ENCODE results near the gene SP100.

The SP100 gene

DNA sequence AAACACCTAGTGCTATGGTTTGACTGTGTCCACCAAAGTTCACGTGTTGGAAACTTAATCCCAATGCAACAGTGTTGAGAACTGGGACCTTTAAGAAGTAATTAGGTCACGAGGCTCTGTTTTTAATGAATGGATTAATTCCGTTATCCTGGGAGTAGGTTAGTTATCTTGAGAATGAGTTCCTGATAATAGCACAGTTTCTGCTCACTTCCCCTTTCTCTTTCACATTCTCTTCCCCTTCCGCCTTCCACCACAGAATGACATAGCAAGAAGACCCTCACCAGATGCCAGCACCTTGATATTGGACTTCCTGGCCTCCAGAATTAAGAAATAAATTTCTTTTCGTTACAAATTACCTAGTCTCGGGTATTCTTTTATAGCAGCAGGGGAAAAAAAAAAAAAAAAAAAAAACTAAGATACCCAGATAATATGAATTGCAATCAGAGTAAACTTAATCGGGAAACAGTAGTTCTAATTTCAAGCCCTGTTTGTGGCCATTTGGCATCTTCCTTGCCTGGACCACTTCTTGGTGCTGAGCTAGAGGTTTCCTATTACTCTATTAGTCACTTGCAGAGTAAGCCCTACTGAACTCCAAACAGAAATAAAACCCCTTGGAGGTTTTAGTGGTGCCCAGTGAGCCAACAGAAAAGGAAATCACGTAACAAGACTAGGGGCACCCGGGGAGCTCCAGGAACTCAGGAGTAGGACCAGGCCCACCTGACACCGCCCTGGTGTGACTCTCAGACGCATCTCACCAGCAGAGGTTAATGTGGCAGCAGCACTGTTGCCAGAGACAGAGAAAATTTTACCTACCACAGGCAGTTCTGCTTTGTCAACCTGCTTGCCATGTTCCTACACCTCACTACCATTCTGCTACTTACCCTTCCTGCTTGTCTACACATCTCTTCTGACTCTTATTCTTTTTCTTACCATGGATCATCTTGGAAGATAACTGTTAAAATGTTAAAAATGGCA is 149.1 kb downstream of the SP100 start:
- no peak for DNase-seq

- DNase-seq: no peak
Measured at GRCh38 chr2:230569298-230569697, 153.3 kb downstream of the SP100 start.

GRCh38 chr2:230570987-230571386 is 155.0 kb downstream of the SP100 start:
- DNase-seq: no peak

DNA sequence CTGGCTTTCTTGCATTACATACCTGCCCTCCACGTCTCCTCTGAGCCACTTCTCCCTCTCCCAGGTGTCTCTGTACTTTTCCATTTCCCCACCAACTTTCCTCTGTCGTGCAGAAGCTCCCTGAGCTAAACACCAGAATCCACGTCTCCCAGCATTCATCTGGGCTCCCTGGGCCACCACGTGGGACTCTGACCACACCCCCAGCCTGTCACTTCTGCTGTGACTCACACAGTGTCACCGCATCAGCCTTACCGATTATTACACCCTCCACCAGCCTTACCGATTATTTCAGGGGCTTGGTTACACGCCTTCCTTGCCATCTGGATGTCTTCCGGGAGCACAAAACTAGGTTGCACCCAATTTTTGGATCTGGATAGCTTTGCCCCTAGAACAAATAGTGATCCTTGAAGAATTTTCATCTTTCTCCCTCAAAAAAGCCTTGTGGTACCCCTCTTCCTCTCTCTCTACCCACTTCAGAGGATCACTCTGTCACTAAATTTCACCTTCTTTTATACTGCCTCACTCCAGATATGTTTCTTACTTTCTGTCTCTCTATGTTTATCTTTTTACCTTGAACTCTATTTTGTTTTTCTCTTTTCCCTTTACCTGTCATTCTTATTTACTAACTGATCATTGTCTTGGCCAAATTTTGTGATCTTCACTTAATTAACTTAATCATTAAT is 159.8 kb downstream of the SP100 start:
- DNase-seq: peak; percentile 40

GRCh38 chr2:230577114-230577513 is 161.1 kb downstream of the SP100 start:
- DNase-seq: no peak

- DNase-seq: no peak
Measured at GRCh38 chr2:230578106-230578505, 162.1 kb downstream of the SP100 start.

GRCh38 chr2:230582851-230583283 is 166.9 kb downstream of the SP100 start:
- no peak for DNase-seq

GRCh38 chr2:230583581-230583980 is 167.6 kb downstream of the SP100 start:
- no peak for DNase-seq

GRCh38 chr2:230586328-230586982 is 170.5 kb downstream of the SP100 start:
- no peak for DNase-seq

- DNase-seq: no peak
Measured at GRCh38 chr2:230589025-230589424, 173.0 kb downstream of the SP100 start.

- DNase-seq: no peak
Measured at GRCh38 chr2:230589497-230590015, 173.6 kb downstream of the SP100 start.

GRCh38 chr2:230590333-230590732 is 174.3 kb downstream of the SP100 start:
- DNase-seq: no peak

- no peak for DNase-seq
Measured at GRCh38 chr2:230591850-230592249, 175.8 kb downstream of the SP100 start.

- no peak for DNase-seq
Measured at GRCh38 chr2:230592775-230593174, 176.8 kb downstream of the SP100 start.
